Ovary (tissue), 9 donors: ENCODE data around the gene COPS9. TPM values are rescaled to one million over a fixed set of nuclear protein-coding genes. Genes with fewer than 3 reads are reported as not detected.

ENCODE experiments used
- DNase-seq, 5 donors: peaks; one replicate each; pipeline ENCODE4 v3.0.0-alpha.2; 2019 to 2020
- H3K27ac ChIP-seq, 2 donors: fragments of 200-600 bp; one replicate each; pipeline versions ENCODE4 v1.5.1 to v1.8.0; 2019 to 2022
- H3K27me3 ChIP-seq: fragments of 200-600 bp; one replicate; pipeline ENCODE4 v1.8.0; 2022
- H3K36me3 ChIP-seq: fragments of 200-600 bp; sonication (generic); one replicate; pipeline ENCODE4 v1.5.1; 2019
- H3K4me1 ChIP-seq: one replicate; pipeline ENCODE4 v1.8.1; 2013; ENCODE audit warnings: mild to moderate bottlenecking, moderate library complexity; ENCODE audit not compliant: insufficient read depth
- H3K4me3 ChIP-seq: fragments of 200-600 bp; sonication (generic); one replicate; pipeline ENCODE4 v1.5.1; 2017
- H3K9me3 ChIP-seq, 2 donors: fragments of 200-600 bp in 1 of 2; sonication (generic) in 1 of 2; one replicate each; pipeline versions ENCODE4 v1.5.1 to v1.8.1; 2013 to 2019; ENCODE audit warnings: mild to moderate bottlenecking in 1 of 2, moderate library complexity in 1 of 2
- EP300 ChIP-seq: sonication (generic); formaldehyde crosslinking; IDR thresholded peaks from one replicate; pipeline ENCODE4 v1.6.1; 2017; ENCODE audit warnings: antibody characterized with exemption
- POLR2A ChIP-seq: fragments of 450-650 bp; IDR thresholded peaks from one replicate; pipeline ENCODE4 v1.6.1; 2017; ENCODE audit warnings: antibody characterized with exemption, mild to moderate bottlenecking, moderate library complexity
- WGBS, 3 donors: extraction: QIAGEN DNeasy Blood & Tissue Kit in 1 of 3; methylation state at CpG; one replicate each; pipeline versions ENCODE4 v1.1.5 to v1.1.7; 2013 to 2017; 5-methylcytosine and 5-hydroxymethylcytosine counted together
- intact Hi-C, 4 donors: fragments of 100-400 bp; cut with DNase I; formaldehyde crosslinking; loops; one replicate each; pipeline versions ENCODE4 v1.11.0 to v1.15.1; 2022 to 2023
- polyA plus RNA-seq, 2 donors: library from polyadenylated mRNA; stranded (reverse); fragments of 200-250 nt in 1 of 2; fragments of 350-450 nt in 1 of 2; fragmentation: Illumina TruSeq in 1 of 2; extraction: RNeasy Lipid Tissue Mini Kit (QIAGEN cat#74804) in 1 of 2; gene quantifications; one replicate each; pipeline ENCODE4 v1.2.3, GENCODE V29; 2013 to 2014
- total RNA-seq, 7 donors: library from RNA; depleted of rRNA in 2 of 7; stranded (reverse); fragments of >200 nt in 2 of 7; fragmentation: NEBNext Ultra II Directional in 3 of 7; extraction: Animal tissue kit (Norgen Biotek cat#: 25700) in 3 of 7; gene quantifications; one replicate each; pipeline versions ENCODE4 v1.1.0 to v1.2.4, GENCODE V29; 2016 to 2023
- TF ChIP-seq, protein P1 (sequence below), 3 donors: fragments of 450-650 bp in 2 of 3; fragments of 200-600 bp in 1 of 3; IDR thresholded peaks; one replicate each; pipeline versions ENCODE4 v1.5.1 to v1.8.0; 2016 to 2022; ENCODE audit warnings: antibody characterized with exemption in 3 of 3, mild to moderate bottlenecking in 1 of 3
- donor health status: DM: no; HTN: no; CAD: no; lungs with moderate emphysema.
- donor health status: DM: no; HTN: no; CAD: no.
- donor health status: Bipolar disorder and iron deficiency.
- donor health status: DM: yes; HTN: yes; CAD: no.
- donor health status: DM: no; HTN: no; CAD: no.
- donor health status: DM: yes; HTN: yes; CAD: no.

COPS9 gene
- total and polyA plus RNA-seq, 9 donors = 42.1 to 286 (median 101) TPM

DNA sequence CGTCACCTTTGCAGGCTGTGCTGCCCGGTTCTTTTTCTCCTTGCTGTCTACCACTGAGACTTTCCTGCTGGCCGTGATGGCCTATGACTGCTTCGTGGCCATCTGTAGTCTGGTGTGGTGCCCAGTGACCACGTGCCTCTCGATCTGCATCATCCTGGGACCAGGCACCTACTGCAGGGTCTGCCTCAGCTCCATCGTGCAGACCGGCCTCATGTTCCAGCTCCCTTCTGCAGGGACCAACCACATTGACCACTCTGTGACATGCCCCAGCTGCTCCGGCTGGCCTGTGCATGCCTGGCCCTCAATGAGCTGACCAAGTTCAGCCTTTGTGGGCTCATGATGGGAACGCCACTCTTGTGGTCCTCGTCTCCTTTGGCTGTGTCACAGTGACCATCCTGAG, 26.7 kb downstream of the COPS9 start:
- Histone ChIP-seq H3K36me3 (no peaks in the 10 kb centered on the region), H3K27me3 (no peaks in the 10 kb centered on the region), H3K4me1 (no peaks in the 10 kb centered on the region), H3K9me3 (no peaks in the 10 kb centered on the region), H3K27ac (no peak overlapping the region), H3K4me3 (no peak overlapping the region)
- intact Hi-C loops = loop anchor here in 1 of 4 donors (10.0 kb wide), 1 partner anchor 525 kb away; no protein-coding TSS in a partner anchor
- TF ChIP-seq, protein P1, sequence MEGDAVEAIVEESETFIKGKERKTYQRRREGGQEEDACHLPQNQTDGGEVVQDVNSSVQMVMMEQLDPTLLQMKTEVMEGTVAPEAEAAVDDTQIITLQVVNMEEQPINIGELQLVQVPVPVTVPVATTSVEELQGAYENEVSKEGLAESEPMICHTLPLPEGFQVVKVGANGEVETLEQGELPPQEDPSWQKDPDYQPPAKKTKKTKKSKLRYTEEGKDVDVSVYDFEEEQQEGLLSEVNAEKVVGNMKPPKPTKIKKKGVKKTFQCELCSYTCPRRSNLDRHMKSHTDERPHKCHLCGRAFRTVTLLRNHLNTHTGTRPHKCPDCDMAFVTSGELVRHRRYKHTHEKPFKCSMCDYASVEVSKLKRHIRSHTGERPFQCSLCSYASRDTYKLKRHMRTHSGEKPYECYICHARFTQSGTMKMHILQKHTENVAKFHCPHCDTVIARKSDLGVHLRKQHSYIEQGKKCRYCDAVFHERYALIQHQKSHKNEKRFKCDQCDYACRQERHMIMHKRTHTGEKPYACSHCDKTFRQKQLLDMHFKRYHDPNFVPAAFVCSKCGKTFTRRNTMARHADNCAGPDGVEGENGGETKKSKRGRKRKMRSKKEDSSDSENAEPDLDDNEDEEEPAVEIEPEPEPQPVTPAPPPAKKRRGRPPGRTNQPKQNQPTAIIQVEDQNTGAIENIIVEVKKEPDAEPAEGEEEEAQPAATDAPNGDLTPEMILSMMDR (IDR thresholded peaks at IDR 0.05) = no peak
- no peak for TF ChIP-seq POLR2A
- TF ChIP-seq EP300 = no peak
- no peak for DNase-seq
- 71 to 77% (median 73%) methylated on average over 11 of the region's 11 CpGs for WGBS, 3 donors

DNA sequence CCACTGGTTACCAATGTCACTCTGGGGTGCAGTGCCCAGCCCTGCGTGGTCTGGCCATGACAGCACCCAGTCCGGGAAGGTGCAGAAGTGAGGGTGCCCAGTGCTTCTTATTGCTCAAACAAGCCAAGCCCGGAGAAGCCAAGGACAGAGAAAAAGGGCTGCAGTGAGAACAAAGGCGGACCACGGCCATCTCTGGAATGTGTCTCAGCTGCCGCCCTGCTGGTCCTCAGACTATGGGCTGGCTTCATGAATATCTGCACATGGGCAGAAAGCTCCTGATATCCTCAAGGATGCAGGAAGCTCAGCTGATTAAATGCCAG, 28.7 kb downstream of the COPS9 start:
- Histone ChIP-seq H3K36me3 (no peaks in the 10 kb centered on the region), H3K4me3 (no peak overlapping the region), H3K27me3 (no peaks in the 10 kb centered on the region), H3K27ac (no peak overlapping the region), H3K9me3 (no peaks in the 10 kb centered on the region), H3K4me1 (no peaks in the 10 kb centered on the region)
- intact Hi-C loops = loop anchor here in 1 of 4 donors (10.0 kb wide), 1 partner anchor 527 kb away; no protein-coding TSS in a partner anchor
- 49 to 71% (median 55%) methylated on average over 6 of the region's 6 CpGs for WGBS, 3 donors
- TF ChIP-seq, protein P1 (IDR thresholded peaks at IDR 0.05) = no peak
- no peak for TF ChIP-seq POLR2A
- TF ChIP-seq EP300 = no peak
- DNase-seq = no peak

DNA sequence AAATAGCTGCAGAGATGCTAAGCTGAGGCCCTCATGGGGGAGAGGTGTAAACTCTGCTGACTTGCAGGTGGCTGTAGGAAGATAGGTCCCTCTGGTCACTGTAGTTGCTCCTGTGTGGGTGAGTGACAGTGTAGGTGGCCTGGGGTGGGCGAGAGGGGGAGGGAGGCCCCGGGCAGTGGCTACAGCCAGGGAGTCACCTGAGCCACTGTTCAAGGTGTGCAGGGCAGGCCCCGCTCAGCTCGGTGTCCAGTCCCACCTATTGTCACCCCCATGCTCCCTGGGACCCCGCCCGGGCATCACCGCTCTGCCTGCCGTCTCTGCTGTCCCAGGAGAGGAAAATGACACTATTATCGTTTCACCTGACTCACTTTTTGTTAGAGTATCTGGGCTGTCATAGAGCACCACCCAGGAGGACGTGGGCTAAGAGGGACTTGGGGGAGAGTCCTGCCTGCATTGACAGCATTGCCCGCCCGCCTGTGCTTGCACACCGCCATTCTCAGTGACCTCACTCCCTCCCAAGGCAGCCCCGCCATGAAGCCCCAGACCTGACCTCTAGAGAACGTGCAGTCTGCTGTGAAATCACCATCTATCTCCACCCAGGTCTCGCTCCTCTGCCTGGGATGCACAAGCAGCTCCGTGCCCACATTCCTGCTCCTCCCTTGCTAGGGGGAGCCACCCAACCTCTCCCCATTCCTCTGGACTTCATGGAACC, 29.2 kb downstream of the COPS9 start:
- no peak overlapping the region for H3K27ac ChIP-seq
- TF ChIP-seq, protein P1 (IDR thresholded peaks at IDR 0.05) = no peak
- no peak for TF ChIP-seq POLR2A
- TF ChIP-seq EP300 = no peak
- H3K4me3 ChIP-seq = no peak overlapping the region
- H3K27me3 ChIP-seq = no peaks in the 10 kb centered on the region
- WGBS, 3 donors = 64 to 77% (median 76%) methylated on average over 16 to 17 of the region's 17 CpGs
- intact Hi-C loops = loop anchor here in 1 of 4 donors (10.0 kb wide), 1 partner anchor 528 kb away; no protein-coding TSS in a partner anchor
- no peak for DNase-seq
- no peaks in the 10 kb centered on the region for H3K4me1 ChIP-seq
- no peaks in the 10 kb centered on the region for H3K9me3 ChIP-seq
- H3K36me3 ChIP-seq = no peaks in the 10 kb centered on the region

DNA sequence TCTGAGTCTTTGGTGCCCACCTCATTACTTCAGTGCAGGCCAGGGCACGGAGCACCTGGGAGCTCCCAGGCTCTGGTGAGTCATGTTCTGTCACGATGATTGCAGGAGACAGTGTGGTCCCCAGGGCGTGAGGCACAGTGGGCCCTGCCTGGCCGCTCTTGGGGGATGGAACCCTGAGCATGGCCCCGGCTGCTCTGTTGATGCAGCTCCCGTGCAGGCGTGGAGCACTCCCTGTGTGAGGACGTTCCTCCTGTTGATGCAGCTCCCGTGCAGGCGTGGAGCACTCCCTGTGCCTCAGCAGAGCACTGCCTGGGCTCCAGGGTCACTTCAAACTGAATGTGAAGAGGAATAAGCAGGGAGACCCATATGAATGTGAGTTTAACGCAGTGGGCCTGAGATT, 30.1 kb downstream of the COPS9 start:
- no peak for TF ChIP-seq EP300
- TF ChIP-seq, protein P1 (IDR thresholded peaks at IDR 0.05) = no peak
- TF ChIP-seq POLR2A = no peak
- intact Hi-C loops = loop anchor here in 1 of 4 donors (10.0 kb wide), 1 partner anchor 529 kb away; no protein-coding TSS in a partner anchor
- no peak for DNase-seq
- no peaks in the 10 kb centered on the region for H3K27me3 ChIP-seq
- no peaks in the 10 kb centered on the region for H3K9me3 ChIP-seq
- no peaks in the 10 kb centered on the region for H3K36me3 ChIP-seq
- 66 to 74% (median 73%) methylated on average over 11 of the region's 11 CpGs for WGBS, 3 donors
- H3K4me1 ChIP-seq = no peaks in the 10 kb centered on the region
- H3K27ac ChIP-seq = no peak overlapping the region
- no peak overlapping the region for H3K4me3 ChIP-seq
